HG03354 (cell line): ENCODE measurements around the gene PCSK9.

Source experiments
- ATAC-seq: cut with Tn5 transposase; IDR thresholded peaks from one replicate; pipeline ENCODE4 v1.9.1; 2021; ENCODE audit warnings: mild to moderate bottlenecking; ENCODE audit not compliant: unreplicated experiment, poor library complexity, severe bottlenecking

The PCSK9 gene

DNA sequence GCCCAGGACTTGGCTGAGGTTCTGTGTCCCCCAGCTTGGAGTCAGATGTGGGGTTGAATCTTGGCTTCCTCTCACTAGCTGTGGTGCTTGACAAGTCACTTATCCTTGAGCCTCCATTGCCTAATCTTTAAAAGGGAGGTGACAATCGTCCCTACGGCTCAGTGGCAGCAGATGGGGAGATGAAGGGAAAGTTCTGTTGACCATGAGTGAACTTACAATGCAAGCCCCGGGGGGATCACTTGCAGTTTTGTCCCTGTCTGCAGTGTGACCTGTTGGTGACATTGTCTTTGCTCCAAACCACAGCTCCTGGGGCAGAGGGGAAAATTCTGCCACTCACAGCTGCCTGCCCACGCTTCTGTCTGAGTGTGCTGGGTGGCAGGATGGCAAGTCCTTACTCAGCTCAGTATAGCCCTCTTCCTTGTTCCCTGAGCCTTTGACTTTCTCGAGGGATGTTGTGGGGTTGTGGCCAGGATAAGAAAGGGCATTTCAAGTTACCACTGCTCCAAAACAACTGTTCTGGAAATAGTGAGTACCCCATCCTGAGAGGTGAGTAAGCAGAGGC, 1.7 kb downstream of the PCSK9 start:
- no peak for ATAC-seq

DNA sequence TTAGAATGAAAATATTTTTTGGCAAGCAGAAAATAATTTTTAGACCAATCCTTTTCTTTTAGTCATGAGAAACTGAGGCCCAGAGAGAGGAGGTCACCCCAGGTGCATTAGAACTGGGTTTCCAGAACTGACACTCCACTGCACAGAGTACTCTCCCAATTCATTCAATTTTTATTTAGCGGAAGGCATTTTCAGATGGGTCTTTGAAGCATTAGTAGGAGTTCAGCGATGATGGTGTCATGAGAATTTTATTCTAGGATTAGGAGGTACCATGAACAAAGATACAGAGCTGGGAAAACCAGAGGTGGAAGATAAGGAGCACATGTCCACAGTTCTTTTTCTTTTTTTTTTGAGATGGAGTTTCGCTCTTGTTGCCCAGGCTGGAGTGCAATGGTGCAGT, 2.3 kb downstream of the PCSK9 start:
- no peak for ATAC-seq

DNA sequence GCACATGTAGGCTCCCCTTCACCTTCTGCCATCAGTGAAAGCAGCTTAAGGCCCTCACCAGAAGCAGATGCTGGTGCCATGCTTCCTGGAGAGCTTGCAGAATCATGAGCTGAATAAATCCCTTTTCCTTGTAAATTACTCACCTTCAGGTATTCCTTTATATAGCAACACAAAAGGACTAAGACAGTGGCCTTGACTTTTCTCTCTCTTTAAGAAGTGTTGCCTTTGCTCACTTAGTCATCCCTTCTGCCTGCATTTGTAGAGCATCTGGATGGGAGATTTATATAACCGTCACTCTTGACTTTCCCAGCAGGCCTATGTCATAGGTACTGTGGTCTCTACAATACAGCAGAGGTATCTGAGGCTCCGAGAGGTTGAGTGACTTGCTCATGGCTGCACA, 3.7 kb downstream of the PCSK9 start:
- ATAC-seq = no peak

GRCh38 chr1:55043726-55044125, 4.4 kb downstream of the PCSK9 start:
- ATAC-seq = no peak

DNA sequence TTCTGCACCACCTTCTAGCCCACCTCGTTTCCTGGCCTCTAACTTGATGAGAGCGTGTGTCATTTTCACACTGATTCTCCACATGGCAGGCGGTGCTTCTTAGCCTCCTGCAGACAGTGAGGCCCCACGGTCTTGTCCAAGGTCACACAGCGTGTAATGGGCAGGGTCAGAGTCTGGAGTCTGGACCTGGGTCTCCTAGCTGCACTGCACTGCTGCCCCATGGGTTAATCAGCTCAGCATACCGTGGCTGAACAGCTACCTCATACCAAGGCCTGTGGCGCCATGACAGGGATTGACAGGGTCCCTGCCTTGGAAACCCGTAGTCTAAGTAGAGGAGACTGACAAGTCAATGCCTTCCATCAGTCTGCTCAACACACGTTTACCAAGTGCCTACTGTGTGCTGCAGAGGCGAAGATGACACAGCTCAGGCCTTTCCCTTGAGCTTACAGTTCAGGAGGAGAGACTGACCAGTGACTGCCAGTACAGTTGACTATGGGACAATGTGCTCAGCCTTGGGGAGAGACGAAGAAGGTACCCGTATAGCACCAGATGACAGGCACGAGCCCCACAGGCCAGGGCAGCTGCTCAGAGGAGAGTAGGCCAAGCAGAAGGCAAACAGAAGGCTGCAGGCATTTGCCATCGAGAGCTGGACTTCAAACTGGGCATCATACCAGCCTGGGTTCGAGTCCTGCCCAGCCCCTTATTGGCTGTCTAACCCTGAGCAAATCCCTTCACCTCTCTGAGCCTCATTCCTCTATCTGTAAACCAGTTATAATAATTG, 5.5 kb downstream of the PCSK9 start:
- ATAC-seq = no peak

- no peak for ATAC-seq
These were observed 6.1 kb downstream of the PCSK9 start for GRCh38 chr1:55045430-55045829.

DNA sequence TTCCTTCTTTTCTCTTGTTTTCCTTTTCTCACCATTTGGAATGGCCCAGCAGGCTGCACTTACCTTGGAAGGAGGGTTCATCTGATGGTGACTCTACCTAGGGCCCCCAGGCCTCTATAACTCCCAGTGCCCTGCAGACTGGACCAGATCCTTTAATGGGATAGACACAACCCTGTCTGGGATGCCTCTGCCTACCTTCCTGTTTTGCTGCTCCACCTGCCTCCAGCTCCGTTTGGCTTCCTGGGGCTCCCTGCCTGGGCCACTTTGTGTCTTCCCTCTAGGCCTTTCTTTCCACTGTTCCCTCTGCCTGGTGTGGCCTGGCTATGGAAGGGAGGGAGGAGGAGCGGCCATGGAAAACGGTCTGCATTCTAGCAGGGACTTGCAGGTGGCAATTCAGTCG, 7.5 kb downstream of the PCSK9 start:
- no peak for ATAC-seq

DNA sequence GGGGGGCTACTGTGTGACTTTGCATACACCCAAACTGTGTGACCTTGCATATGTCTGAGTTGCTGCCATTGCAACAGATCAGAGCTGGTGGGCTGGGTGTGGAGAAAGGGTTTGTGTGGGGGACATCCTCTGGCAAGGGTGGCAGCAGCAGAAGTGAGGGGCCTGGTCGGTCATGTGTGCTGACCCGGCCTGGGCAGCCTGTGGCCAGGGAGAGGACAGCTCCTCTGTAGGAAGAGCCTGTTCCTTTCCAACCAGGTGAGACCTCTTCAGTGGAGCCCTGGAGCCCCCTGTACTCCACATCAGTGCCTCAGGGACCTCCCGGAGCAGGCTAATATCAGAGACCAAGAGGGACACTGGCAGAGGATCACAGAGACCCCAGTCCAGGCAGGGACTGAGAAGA, 8.3 kb downstream of the PCSK9 start:
- ATAC-seq = no peak

- no peak for ATAC-seq
These were observed 9.3 kb downstream of the PCSK9 start for GRCh38 chr1:55048453-55049270.

- ATAC-seq = no peak
These were observed 10.0 kb downstream of the PCSK9 start for GRCh38 chr1:55049271-55049913.

DNA sequence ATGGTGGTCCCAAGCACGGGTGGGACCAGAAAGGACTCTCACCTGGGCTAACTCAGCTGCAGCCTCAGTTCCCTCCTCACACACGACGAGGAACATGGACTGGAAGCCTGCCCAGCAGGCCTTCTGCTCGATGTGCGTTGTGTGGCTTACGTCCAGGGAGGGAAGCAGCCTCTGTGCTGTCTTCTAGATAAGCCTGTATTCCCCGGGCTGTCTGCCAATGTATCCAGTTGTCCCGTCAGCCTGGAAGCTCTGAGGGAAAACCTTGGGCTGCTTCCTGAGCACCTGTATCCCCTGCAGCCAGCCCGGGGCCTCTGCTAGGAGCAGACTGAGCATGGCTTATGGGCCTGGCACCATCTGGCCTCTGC, 10.5 kb downstream of the PCSK9 start:
- ATAC-seq = no peak

DNA sequence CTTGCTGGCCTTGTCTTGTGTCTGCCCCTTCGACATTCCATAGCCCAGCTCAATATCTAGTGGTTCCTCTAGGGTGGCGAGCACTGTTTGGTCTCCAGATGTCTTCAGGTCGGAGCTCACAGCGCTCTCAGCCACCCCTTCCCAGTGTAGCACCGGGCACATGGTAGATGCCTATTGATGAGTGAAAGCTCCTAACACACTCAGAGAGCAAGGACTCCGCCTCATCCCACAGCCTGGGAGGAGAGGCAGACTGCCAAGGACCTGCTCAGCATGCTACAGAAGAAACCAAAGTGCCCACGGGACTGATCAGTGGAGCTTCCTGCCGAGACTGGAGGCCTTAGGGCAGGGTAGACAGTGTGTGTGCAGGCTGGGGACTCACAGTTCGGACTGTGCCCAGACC, 10.9 kb downstream of the PCSK9 start:
- ATAC-seq = no peak

DNA sequence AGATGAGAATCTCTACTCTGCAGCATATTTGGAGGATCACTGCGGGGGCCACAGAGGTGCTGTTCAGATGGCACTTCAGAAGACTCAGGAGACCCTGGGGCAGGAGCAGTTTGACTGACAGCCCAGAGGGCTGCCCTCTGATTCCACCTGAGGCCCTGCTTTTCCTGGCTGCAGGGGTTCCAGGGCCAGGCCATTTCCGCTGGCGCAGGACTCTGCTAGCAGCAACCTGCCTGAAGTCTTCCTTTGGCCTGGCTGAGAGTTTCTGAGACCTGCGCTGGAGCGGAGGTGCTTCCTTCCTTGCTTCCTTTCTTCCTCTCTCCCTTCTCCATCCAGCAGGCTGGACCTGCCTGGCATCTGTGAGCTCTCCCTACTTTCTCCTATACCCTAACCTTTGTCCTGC, 11.8 kb downstream of the PCSK9 start:
- ATAC-seq = no peak

- ATAC-seq = no peak
These were observed 12.3 kb downstream of the PCSK9 start for GRCh38 chr1:55051621-55052020.

DNA sequence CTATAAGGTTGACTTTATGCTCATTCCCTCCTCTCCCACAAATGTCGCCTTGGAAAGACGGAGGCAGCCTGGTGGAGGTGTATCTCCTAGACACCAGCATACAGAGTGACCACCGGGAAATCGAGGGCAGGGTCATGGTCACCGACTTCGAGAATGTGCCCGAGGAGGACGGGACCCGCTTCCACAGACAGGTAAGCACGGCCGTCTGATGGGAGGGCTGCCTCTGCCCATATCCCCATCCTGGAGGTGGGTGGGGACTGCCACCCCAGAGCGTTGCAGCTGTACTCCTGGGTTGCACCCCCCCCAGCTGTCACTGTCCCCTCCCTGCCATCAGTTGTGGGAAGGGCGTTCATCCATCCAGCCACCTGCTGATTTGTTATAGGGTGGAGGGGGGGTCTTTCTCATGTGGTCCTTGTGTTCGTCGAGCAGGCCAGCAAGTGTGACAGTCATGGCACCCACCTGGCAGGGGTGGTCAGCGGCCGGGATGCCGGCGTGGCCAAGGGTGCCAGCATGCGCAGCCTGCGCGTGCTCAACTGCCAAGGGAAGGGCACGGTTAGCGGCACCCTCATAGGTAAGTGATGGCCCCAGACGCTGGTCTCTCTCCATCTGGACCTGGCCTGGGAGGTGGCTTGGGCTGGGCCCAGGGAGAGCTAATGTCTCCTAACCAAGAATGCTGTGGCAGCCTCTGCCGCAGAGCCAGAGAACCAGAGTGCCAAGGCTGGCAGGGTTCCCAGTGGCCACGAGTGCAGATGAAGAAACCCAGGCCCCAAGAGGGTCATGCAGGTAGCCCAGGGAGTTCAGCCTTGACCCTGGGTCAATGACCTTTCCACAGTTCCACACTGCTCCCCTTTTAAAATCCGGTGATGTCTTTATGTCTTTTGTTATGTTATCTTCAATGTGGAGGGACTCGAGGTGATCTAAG, 13.1 kb downstream of the PCSK9 start:
- no peak for ATAC-seq

- ATAC-seq = no peak
These were observed 14.1 kb downstream of the PCSK9 start for GRCh38 chr1:55053265-55053954.

- ATAC-seq = no peak
These were observed 15.0 kb downstream of the PCSK9 start for GRCh38 chr1:55054396-55054795.

DNA sequence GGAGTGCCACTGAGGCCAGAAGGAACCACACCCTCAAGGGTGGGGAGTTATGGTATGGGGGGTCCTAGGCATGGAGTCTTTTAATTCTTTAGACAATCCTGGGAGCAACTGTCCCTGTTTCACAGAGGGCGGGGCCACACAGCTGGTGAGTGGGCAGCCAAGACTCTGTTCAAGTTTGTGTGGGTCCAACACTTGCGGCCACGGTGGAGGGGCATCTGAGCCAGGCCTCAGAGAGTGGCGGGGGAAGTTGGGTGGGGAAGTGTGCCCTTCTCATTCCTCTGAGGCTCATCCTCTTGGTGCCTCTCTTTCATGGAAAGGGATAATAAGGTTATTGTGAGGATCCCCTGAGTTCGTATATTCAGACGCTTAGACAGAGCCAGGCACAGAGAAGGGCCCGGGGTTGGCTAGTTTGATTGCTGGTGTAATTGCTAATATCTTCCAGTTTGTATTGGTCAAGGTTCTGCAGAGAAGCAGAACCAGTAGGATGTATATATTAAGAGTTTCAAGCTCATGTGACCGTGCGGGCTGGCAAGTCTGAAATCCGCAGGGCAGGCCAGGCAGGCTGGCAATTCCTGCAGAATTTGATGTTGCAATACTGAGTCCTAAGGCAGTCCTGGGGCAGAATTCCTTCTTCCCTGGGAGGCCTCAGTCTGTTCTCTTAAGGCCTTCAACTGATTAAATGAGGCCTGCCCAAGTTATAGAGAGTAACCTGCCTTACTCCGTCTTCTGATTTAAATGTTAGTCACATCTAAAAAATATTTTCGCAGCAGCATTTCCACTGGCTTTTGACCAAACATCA, 15.9 kb downstream of the PCSK9 start:
- no peak for ATAC-seq
